Measurements from ENCODE around the gene CCDC197.
A peak's percentile ranks its signal among the peaks of the same experiment; 100 is the strongest.

The CCDC197 gene

GRCh38 chr14:94001501-94002396, 4.6 kb downstream of the CCDC197 start:
- DNase-seq, result peak; percentile 69

GRCh38 chr14:94003397-94003796, 6.3 kb downstream of the CCDC197 start:
- DNase-seq, result no peak

- DNase-seq, result no peak
Measured at GRCh38 chr14:94004015-94004414, 6.9 kb downstream of the CCDC197 start.

GRCh38 chr14:94005324-94006073, 8.4 kb downstream of the CCDC197 start:
- peak; percentile 49 for DNase-seq

- DNase-seq, result no peak
Measured at GRCh38 chr14:94008234-94008633, 11.1 kb downstream of the CCDC197 start.

GRCh38 chr14:94009767-94010166, 12.7 kb downstream of the CCDC197 start:
- no peak for DNase-seq

GRCh38 chr14:94010625-94011024, 13.5 kb downstream of the CCDC197 start:
- no peak for DNase-seq

- DNase-seq, result no peak
Measured at GRCh38 chr14:94011795-94012194, 14.7 kb downstream of the CCDC197 start.

- DNase-seq, result no peak
Measured at GRCh38 chr14:94014382-94014781, 17.3 kb downstream of the CCDC197 start.

GRCh38 chr14:94015223-94015622, 18.1 kb downstream of the CCDC197 start:
- DNase-seq, result no peak

- no peak for DNase-seq
Measured at GRCh38 chr14:94016446-94016976, 19.4 kb downstream of the CCDC197 start.

GRCh38 chr14:94018308-94018707, 21.2 kb downstream of the CCDC197 start:
- no peak for DNase-seq

GRCh38 chr14:94019329-94019728, 22.2 kb downstream of the CCDC197 start:
- DNase-seq, result no peak

GRCh38 chr14:94020267-94020666, 23.2 kb downstream of the CCDC197 start:
- no peak for DNase-seq

- no peak for DNase-seq
Measured at GRCh38 chr14:94021001-94021400, 23.9 kb downstream of the CCDC197 start.

- DNase-seq, result peak; percentile 50
Measured at GRCh38 chr14:94021416-94022157, 24.5 kb downstream of the CCDC197 start.

- DNase-seq, result no peak
Measured at GRCh38 chr14:94022532-94023411, 25.7 kb downstream of the CCDC197 start.

GRCh38 chr14:94024549-94024948, 27.4 kb downstream of the CCDC197 start:
- DNase-seq, result no peak

- no peak for DNase-seq
Measured at GRCh38 chr14:94025720-94026119, 28.6 kb downstream of the CCDC197 start.

- peak; percentile 97 for DNase-seq
Measured at GRCh38 chr14:94026173-94026888, 29.2 kb downstream of the CCDC197 start, which contains the start of gene OTUB2. OTUB2 (plus strand) TSS chr14:94026340; CDS start chr14:94026538, 198 bp downstream.

GRCh38 chr14:94026889-94027469, 29.9 kb downstream of the CCDC197 start:
- DNase-seq, result no peak
